ENCODE measurements around the gene H2BW2.
"Not testable (repeated sequence)": the region's sequence is repeated elsewhere in the genome, so short reads cannot be mapped to it uniquely, and the experiment has no call there.

Gene H2BW2

GRCh38 chrX:104039689-104040505, at the start of gene H2BW2:
TSS of gene H2BW2 (plus strand) at chrX:104039956. CDS start at chrX:104039995, 39 bp downstream.
- no peak for DNase-seq (ENCODE audit: low spot score)

- no peak for DNase-seq (ENCODE audit: low spot score)
Observed at GRCh38 chrX:103999234-103999633, 40.5 kb upstream of the H2BW2 start.

- no peak for DNase-seq (ENCODE audit: low spot score)
Observed at GRCh38 chrX:104008831-104009230, 30.9 kb upstream of the H2BW2 start.

- DNase-seq (ENCODE audit: low spot score), result no peak
Observed at GRCh38 chrX:104013158-104013557, 26.6 kb upstream of the H2BW2 start.

- DNase-seq (ENCODE audit: low spot score), result no peak
Observed at GRCh38 chrX:104013606-104014005, 26.1 kb upstream of the H2BW2 start, which contains the start of gene H2BW1. TSS of gene H2BW1 (minus strand) at chrX:104013708. CDS start at chrX:104013576, 132 bp downstream.

- not testable (repeated sequence) for DNase-seq (ENCODE audit: low spot score)
Observed at GRCh38 chrX:104015576-104015975, 24.2 kb upstream of the H2BW2 start.

- no peak for DNase-seq (ENCODE audit: low spot score)
Observed at GRCh38 chrX:104018126-104018525, 21.6 kb upstream of the H2BW2 start.

- no peak for DNase-seq (ENCODE audit: low spot score)
Observed at GRCh38 chrX:104041003-104041402, 1.2 kb downstream of the H2BW2 start.

GRCh38 chrX:104045642-104046041, 5.9 kb downstream of the H2BW2 start:
- DNase-seq (ENCODE audit: low spot score), result no peak

GRCh38 chrX:104047171-104047570, 7.4 kb downstream of the H2BW2 start:
- no peak for DNase-seq (ENCODE audit: low spot score)

GRCh38 chrX:104054956-104055355, 15.2 kb downstream of the H2BW2 start:
- not testable (repeated sequence) for DNase-seq (ENCODE audit: low spot score)

GRCh38 chrX:104062636-104063035, 22.9 kb downstream of the H2BW2 start:
- DNase-seq (ENCODE audit: low spot score), result not testable (repeated sequence)

GRCh38 chrX:104075778-104076445, 36.2 kb downstream of the H2BW2 start, which contains the start of gene TMSB15C:
TSS of gene TMSB15C (minus strand) at chrX:104076236.
- DNase-seq (ENCODE audit: low spot score), result not testable (repeated sequence)

- DNase-seq (ENCODE audit: low spot score), result not testable (repeated sequence)
Observed at GRCh38 chrX:104077854-104078253, 38.1 kb downstream of the H2BW2 start.

GRCh38 chrX:104084063-104084462, 44.3 kb downstream of the H2BW2 start:
- no peak for DNase-seq (ENCODE audit: low spot score)

GRCh38 chrX:104084534-104085277, 45.0 kb downstream of the H2BW2 start:
- no peak for DNase-seq (ENCODE audit: low spot score)

- DNase-seq (ENCODE audit: low spot score), result no peak
Observed at GRCh38 chrX:104085477-104085876, 45.7 kb downstream of the H2BW2 start.

- no peak for DNase-seq (ENCODE audit: low spot score)
Observed at GRCh38 chrX:104085919-104086318, 46.2 kb downstream of the H2BW2 start.

Measured in CD4-positive, alpha-beta T cell treated with Interleukin-2 at 100 ng/mL for 4 hours (primary cell).